Stimulated activated CD4-positive, alpha-beta T cell treated with anti-CD3 and anti-CD28 coated beads, Interleukin-1b, Interleukin-23, amount 100 ng/mL, for 4 hours (primary cell): Measurements from ENCODE around the gene MNX1.

Experiments
- DNase-seq, 2 donors: peaks; one replicate each; pipeline ENCODE4 v3.0.0-alpha.2; 2020; ENCODE audit warnings: low read depth in 2 of 2

MNX1 gene

DNA sequence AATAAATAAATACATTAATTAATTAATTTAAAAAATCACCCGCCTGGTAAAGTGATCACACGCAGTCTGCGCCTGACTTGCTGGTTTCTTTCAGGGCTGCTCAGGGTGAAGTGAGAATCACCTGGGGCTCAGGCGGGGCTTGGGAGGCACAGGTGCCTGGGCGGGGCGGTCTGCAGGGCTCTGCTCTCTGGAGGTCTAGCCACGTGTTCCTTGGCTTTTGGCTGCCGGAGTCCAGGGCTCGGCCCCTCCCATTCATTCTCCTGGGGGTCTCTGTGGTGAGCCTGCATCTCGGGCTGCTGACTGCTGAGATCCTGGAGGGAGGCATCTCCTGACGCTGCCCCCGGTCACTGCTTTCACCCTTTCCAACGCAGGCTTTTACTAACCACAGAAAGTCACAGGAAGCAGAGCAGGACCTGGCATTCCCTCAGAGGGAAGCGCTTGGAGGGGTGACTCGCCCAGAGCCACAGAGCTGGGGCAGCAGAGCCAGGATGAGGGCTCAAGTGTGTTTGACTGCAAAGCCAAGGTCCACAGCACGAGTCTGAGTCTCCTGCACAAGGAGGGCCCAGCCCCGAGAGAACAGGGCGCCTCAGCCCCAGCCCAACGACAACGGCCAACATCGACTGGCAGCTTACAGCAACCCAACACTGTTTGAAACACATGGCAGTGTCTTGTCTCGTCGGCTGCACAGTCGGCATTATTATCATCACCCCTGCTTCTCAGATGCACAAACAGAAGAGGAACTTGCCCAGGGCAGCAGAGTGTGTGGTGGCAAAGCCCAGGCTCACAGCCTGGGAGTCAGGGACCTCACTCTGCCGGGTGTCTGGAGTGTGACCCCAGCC, 22.4 kb upstream of the MNX1 start:
- no peak for DNase-seq

DNA sequence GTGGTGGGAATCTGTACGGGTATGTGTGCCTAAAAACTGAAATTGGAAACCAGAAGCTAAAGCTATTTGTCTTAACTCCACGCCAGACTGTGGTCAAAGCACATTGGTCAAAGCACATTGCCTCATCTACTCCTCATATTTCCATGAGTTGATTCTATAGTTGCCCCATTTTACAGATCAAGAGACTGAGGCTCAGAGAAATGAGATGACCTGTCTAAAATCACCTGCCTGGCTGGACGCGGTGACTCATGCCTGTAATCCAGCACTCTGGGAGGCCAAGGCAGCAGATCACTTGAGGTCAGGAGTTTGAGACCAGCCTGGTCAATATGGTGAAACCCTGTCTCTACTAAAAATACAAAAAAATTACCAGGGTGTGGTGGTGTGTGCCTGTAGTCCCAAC, 21.7 kb upstream of the MNX1 start:
- DNase-seq: no peak

DNA sequence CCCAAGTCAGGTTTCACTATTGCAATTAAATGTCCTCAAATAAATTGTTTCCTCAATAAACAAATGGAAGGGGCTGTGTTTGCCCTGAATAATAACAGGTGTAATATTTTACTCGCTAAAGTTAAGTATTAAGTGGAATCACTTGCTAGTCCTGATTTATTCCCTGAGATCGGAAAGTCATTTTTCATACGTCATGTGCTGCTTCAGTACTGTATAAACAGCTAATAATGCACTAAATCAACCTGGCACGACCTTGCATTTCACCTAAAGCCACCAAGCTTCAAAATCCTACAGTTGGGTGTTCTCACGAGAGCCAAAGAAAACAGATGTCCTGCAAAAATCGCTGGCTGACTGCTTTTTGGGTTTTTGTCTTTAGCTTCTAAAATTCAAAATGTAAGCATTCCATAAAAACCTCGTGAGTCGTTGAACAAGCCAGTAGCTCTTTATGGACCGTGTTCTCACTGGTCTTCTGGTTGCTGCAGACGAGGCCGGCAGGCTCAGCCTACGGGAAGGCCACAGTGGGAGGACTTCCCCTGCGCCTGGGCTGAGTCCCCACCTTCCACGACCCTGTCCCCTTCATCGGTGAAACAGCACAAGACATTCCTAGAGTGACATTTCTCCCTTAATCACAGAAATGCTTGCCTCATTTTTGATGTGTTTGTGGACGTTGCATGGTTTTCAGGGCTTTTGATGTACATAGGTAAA, 17.9 kb upstream of the MNX1 start:
- no peak for DNase-seq

DNA sequence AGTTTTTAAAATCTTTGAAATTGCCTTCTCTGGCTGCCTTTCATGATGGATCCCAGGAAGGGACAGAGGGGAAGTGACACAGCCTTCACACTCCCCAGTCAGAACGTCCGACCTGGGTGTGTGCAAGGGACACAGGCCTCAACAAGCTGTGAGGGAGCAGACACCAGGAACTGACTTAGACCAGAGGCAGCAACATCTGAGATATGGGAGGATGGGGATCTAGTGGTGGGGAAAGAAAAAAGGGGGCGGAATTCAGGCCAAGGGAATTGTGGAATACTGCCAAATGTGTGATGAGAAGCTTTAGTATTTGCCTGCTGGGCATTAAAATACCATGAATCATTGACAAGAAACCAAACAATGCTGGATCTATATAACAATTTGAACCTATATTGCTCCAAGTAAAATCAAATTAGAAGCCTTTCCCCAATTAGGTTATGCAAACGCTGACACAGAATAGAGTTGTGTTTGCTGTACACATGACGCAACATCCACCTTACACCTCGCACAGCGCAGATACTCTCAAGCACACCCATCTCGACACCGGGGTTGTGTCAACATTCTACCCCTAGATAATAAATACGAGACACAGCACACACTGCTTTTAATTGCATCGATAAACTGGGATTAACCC, 17.2 kb upstream of the MNX1 start:
- DNase-seq: no peak

DNA sequence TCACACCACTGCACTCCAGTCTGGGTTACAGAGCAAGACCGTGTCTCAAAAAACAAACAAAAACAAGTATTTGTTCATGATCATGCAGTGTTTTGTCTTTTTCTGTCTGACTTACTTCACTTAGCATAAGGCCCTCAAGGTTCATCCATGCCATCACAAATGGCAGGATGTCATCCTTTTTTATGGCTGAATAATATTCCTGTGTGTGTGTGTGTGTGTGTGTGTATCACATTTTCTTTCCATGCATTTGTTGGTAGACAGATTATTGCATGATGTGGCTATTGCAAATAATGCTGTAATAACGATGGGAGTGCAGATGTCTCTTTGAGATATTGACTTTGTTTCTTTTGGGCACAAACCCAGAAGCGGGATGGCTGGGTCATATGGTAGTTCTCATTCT, 14.3 kb upstream of the MNX1 start:
- no peak for DNase-seq

DNA sequence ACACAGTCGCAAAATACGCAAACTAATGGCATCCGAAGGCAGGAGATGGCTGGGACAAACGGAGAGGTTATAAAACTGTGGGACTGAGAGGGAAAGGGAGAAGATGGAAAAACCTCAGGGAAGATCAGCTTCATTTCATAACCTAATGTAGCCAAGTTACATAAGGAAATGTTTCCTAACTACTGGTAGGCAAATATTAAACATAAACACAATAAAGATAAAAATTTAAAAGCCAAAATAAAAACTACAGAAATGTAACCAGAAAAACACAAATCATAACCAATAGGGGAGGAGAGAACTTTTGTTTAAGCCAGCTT, 13.1 kb upstream of the MNX1 start:
- no peak for DNase-seq

DNA sequence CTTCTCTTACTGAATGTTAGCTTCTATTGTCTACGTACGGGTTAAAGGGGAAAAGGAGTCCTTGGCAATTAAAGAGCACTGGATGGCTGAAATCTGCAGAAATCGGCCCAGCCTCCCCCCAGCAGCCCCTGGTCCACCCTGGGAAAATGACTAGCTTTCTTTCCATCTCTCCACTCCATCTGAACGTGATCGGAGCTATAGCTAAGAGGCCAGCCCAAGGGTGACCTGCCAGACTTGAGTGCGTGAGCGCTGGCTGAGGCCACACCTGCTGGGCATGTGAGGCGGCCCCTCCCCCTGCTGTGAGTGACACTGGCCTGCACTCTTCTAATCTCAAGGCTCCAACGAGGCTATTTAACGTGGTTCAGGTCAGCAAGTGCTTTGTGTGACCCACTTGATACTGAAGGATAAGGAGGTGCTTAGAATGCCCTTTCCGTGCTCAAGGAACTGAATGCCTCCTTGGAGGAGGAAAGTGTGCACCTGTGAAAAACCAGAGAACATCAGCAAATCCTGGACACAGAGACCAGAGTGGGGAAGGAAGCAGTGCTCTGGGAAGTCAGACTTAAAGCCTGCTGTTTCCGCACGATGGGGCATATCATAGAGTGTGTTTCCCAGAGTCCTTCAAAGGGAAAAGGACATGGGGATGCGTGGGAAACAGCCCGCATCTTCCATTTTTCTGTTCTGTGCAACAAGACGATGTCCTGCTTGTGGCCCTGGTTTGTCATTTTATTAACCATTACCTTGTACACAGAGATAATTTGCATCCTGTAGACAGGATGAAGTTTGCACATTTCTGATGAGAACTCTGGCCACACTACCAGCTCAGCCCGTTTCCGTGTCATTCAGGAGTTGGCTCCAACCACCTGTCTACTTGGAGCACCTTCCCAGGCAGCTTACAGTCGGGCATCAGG, 12.5 kb upstream of the MNX1 start:
- no peak for DNase-seq

DNA sequence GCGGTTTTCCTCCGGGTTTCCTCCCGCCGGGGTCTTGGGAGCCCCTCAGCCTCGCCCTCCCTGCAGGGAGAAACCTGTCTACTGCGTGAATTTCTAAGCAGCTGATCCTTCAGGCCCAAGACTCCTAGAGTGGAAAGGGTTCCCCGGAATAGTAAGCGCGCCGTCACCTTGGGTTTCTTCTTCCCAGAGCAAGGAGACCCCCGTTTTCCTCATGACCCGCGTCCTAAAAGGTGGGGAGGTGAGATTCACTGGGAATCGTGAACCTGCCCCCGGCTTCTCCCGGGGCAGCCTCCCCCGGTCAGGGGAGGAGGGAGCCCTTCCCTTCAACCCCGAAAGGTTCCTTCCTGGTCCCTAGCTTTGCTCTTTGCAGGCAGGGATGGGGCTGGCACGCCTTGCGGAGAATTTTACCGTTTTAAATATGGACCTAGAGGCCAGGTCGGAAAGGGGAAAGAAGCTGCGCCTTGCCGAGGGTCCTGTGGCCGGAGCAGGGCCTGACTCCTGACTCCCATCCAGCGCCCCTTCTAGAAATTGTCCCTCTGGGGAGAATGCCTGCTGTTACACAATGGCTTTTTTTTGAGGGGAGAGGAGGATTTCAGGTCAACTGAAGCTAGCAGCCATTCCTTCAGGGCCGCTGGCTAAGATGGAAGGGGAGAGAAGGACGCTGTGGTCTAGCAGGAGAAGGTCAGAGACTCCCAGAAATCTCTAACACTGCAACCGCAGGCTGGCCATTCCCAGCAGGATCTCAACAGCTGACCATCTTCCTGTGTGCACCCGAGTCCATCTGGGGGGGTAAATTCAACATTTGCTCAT, 11.6 kb upstream of the MNX1 start:
- no peak for DNase-seq

DNA sequence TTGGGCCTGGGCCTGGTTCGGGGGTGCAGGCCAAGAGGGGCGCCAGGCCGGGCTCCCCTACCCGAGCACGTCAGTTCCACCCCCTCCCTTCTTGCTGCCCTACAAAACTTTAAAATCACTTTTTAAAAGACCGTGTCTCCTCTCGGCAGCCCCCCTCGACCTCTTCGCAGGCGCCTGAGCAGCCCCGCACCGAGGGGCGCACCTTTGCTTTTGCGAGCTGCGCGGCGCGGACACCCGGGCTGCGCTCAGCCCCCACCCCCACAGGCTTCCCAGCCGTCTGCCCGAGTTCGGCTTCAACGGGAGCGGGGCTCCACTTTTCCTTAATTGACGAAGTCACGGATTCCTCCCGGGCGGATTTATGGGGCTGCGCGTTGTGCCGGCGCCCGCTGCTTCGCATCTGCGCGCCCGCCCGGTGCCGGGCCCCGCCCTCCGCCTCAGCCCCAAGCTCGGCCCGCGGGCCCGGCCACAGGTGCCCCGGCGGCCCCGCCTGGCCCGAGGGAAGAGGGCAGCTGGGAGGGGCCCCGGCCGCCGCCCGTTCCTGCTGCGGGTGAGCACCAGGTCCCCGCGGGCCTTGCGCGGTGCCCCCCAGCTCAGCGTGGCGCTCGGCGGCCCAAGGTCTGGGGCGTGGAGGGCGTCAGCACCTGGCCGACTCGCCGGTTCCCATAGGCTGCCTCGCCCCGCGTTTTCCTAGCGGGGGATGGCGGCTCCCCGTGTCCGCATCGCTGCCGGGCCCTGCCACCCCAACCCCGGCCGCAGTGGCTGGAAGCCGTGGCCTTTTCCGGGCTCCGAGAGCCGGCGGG, 10.8 kb upstream of the MNX1 start:
- no peak for DNase-seq

DNA sequence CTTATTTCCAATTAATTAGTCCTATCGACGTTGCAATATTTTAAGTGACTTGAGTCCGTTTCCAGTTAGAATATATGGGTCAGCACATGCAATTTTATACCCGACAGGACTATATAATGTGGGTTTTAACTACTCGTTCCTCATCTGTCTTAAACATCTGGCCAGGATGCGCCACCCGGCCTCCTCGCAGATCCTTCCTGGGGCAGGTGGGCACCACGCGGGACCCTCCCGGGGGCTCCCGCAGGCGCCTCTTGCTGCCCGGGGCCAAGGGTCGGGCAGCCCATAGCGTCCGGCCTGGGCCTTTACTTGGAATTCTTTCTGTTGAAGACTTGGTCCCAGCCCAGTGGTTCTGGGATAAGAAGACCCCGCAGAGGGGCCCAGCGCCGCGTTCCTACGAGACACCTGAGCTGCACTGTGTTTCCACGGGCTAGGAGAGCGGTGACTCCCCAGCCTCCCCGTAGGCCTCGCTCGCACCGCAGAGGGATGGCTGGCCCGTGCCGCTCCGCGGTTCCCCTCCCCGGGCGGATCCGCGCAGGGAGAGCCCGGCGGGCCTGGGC, 10.1 kb upstream of the MNX1 start:
- DNase-seq: no peak

DNA sequence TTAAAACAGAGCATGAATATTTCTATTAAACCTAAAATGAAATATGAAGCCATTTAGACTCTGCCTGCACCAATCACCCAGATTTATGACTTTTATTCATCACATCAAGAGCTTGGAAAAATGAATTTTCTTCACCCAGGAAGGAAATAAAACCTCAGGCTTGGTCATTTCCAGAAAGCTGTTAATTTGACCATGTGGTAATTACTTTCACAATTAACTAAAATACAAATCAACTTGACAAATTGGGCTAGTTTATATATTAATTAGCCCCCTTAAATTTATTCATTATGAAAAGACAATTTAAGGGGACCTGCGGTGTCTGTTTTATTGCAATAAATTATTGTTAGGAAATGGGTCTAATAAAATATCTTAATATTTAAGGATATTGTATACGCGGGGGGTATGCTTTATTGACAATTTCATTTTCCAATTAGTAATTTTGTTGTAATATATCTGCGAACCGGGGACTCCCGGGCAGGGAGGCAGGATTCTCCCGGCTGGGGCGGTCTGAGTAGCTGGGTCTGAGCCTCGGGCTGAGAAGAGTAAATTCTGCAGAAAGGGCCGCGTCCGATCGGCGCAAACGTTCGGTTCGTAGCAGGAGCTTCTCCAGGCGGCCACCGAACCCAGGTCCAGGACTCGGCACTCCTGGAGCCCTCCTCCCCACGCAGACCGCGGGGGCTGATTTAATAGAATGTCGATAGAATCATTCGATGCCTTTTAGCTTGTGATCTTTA, 9.4 kb upstream of the MNX1 start:
- DNase-seq: no peak

DNA sequence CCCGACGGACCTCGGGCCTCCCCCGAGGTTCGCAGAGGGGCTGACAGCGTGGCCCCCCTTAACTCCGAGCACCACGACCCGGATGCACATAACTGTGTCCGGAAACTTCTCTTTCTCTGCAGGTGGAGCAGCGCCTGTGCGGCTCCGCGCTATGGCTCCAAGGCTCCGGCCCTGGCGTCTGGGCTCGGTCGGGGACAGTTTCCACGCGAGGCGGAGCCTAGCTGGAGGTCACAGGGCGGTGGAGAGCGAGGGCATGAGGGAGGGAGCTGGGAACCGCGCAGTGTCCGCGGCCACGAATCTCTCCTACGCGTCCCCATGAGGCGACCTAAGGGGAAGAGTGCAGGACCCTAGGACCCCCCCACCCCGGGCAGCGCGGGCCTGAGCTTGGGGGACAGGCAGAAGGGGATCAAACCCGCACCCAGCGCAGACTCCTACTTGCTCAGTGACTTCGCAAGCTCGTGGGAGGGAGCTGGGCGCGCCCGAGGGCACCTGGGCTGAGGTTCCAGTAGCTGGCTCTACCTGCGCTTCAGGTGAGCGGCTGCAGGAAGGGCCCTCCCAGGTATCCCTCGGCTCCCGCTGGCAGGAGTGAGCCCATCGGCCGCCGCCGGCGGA, 8.6 kb upstream of the MNX1 start:
- no peak for DNase-seq

DNA sequence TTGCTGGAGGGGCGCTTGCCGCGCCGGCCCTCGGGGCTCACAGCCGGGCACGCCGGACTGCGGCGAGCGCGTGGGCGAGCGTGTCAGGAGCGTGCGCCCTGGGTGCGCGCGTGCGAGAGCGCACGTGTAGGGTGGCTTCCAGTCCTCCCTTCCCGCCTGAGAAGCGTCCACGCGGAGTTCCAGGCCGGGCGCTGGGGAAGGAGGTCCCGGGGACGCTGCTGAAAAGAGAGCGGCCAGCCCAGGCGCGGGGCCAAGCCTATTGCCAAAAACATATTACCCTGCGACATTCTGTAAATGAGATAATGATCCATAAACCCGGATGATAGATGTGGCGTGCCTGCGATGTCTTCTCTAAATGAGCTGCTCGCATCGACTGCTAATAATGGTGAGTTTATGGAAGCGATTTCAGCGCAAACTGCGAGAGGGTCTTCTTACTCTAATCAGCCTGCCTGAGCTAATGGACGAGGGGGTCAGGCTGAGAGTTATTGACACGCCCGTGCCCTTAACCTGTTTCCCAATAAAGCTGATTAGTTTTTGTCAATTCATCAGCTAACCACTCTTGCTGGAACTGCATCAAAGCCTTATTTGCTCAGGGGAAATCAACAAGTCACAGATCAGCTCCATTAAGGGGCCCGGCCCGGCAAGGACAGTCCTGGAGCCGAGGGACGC, 8.0 kb upstream of the MNX1 start:
- no peak for DNase-seq

DNA sequence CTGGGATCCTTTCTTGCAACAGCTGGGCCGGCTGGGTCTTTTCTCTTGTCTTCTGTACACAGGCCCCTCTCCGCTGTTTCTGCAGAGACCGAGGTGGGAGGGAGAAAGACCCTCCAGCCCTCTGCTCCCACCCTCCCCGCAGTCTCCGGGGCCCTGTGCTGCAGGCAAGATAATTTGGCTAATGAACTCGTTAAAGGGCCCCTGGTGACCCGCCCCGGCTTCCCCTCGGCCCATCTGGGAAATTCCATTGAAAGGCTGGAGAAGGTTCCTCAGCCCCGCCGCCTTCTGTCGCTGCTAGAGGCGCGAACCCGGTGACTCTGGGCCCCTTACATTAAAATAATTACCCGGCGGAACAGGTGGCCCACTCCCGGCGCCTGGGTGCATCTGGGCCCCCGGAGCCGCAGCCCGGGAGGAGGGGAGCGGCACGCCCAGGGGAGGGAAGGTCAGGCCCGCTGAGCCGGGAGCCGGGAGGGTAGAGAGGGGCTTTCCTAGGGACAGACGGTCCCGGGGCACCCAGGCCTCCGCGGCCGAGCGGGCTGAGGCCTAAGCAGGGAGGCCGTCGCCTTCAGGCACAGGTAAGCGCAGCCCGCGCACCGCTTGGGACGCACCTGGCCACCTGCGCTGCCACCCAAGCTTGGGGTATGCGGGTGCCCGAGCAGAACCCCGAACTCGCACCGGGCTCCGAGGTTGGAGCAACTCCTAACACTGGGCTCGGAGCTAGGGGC, 7.3 kb upstream of the MNX1 start:
- DNase-seq: no peak

DNA sequence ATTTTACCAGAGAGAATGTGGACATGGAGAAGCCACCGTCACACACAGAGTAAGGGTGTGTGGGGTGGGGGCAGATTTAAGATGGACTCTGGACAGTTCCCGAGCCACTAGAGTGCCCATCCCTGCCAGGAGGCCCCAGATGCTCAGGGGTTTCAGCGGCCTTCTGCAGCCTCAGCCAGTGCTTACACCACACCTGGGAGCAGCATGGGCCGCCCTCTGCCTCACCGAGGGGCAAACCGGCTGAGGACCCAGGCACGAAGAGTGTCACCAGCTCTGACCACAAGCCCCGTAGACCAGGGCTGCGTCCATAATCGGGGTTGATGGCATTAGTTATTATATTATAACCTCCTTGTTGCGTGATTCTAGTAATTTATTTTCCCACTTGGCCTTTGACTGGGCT, 6.7 kb upstream of the MNX1 start:
- DNase-seq: no peak

DNA sequence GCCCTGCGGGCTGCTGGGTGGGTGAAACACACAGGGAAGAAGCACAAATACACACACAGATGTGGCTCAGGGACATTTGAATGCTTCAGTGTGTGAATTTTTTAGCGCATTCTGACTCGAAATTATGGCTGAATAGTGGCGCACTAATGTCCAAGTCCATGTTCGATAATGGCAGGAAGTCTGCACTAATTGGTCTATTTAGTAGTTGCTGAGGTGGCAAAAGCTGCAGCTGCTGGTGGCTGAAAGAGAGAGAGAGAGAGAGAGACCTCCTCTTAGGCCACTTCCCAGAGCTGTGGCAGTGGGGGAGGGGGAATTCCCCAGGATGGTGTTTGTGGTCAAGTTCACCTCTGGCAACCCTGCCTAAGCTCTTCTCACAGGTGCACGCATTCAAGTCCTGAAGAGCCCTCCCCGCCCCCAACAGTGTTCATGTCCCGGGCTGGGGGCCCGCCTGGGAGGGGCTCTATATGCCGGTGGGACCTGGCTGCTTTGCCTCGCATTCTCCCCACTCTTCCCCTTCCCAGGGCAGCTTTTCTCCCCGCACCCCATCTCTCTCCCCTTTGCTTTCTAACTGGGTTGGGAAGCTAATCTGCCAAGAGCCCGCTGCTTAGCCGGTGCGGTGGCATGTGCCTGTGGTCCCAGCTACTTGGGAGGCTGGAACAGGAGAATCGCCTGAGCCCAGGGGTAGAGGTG, 6.0 kb upstream of the MNX1 start:
- DNase-seq: no peak

DNA sequence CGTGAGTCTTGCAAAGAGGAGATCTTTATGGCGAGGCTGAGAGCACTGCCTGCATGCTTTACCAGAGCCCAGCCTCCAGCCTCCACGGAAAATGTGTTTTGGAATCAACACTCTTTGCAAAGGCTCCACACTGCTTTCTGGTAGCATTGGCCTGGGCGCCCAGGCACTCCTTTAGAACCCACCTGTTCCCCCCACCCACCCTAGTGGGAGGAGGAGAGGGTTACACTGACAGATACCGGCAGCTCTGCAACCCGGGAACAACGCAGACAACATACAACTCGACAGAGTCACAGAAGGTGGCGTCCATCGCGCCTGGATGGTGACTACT, 5.5 kb upstream of the MNX1 start:
- no peak for DNase-seq
